Stimulated activated effector memory CD8-positive, alpha-beta T cell treated with anti-CD3 and anti-CD28 coated beads, Interleukin-12 subunit alpha, Interleukin-12 subunit beta, amount 100 ng/mL, for 72 hours (primary cell): ENCODE results near the gene STKLD1.
"Not testable (repeated sequence)": the region's sequence is repeated elsewhere in the genome, so short reads cannot be mapped to it uniquely, and the experiment has no call there.

ENCODE experiments used
- ATAC-seq: fragments of 150-1000 bp; cut with Tn5 transposase; 2 replicates; pipeline ENCODE4 v1.10.0; 2021
- DNase-seq, 2 donors: peaks; one replicate each; pipeline ENCODE4 v3.0.0; 2021 to 2022; ENCODE audit warnings: low spot score in 2 of 2
- H3K27ac Mint-ChIP-seq: one replicate; pipeline ENCODE4 v1.8.0; 2022; ENCODE audit warnings: mild to moderate bottlenecking, mixed read lengths
- H3K36me3 Mint-ChIP-seq: one replicate; pipeline ENCODE4 v1.8.0; 2022; ENCODE audit warnings: mild to moderate bottlenecking, mixed read lengths
- H3K4me1 Mint-ChIP-seq: one replicate; pipeline ENCODE4 v1.8.0; 2022; ENCODE audit warnings: mixed read lengths
- H3K4me3 Mint-ChIP-seq: one replicate; pipeline ENCODE4 v1.8.0; 2022; ENCODE audit warnings: mild to moderate bottlenecking, mixed read lengths
- H3K9me3 Mint-ChIP-seq: one replicate; pipeline ENCODE4 v1.8.0; 2022; ENCODE audit warnings: mixed read lengths

STKLD1 gene

DNA sequence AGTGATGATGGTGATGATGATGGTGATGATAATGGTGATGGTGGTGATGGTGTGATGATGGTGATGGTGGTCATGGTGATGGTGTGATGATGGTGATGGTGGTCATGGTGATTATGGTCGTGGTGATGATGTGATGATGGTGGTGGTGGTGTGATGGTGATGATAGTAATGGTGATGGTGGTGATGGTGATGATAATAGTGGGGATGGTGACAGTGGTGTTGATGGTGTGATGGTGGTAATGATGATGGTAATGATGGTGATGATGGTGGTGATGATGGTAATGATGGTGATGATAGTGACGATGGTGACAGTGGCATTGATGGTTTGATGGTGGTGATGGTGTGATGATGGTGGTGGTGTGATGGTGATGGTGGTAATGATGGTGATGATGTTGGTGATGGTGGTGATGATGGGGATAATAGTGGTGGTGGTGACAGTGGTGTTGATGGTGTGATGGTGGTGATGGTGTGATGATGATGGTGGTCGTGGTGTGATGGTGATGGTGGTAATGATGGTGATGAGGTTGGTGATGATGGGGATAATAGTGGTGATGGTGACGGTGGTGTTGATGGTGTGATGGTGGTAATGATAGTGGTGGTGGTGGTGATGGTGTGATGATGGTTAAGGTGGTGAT, 6.5 kb downstream of the STKLD1 start:
- peak; percentile 20 for ATAC-seq

DNA sequence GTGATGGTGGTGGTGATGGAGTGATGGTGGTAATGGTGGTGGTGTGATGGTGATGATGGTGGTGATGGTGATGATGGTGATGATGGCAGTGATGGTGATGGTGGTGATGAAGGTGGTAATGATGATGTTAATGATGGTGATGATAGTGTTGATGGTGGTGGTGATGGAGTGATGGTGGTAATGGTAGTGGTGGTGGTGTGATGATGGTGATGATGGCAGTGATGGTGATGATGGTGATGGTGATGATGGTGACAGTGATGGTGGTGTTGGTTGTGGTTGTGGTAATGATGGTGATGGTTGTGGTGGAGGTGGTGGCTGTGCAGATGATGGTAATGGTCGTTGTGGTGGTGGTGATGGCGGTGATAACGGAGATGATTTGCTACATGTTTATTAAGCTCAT, 7.3 kb downstream of the STKLD1 start:
- ATAC-seq (no peak), DNase-seq (no peak)
- no peaks in the 10 kb centered on the region for H3K9me3 Mint-ChIP-seq
- no peaks in the 10 kb centered on the region for H3K36me3 Mint-ChIP-seq
- H3K27ac Mint-ChIP-seq, result no peak overlapping the region
- no peaks in the 10 kb centered on the region for H3K4me1 Mint-ChIP-seq
- no peak overlapping the region for H3K4me3 Mint-ChIP-seq

More for the DNA sequence above, 6.5 kb downstream of the STKLD1 start:
- H3K27ac Mint-ChIP-seq, result no peak overlapping the region
- H3K4me1 Mint-ChIP-seq, result no peaks in the 10 kb centered on the region
- no peak overlapping the region for H3K4me3 Mint-ChIP-seq
- H3K36me3 Mint-ChIP-seq, result no peaks in the 10 kb centered on the region
- no peak for DNase-seq
- H3K9me3 Mint-ChIP-seq, result no peaks in the 10 kb centered on the region

DNA sequence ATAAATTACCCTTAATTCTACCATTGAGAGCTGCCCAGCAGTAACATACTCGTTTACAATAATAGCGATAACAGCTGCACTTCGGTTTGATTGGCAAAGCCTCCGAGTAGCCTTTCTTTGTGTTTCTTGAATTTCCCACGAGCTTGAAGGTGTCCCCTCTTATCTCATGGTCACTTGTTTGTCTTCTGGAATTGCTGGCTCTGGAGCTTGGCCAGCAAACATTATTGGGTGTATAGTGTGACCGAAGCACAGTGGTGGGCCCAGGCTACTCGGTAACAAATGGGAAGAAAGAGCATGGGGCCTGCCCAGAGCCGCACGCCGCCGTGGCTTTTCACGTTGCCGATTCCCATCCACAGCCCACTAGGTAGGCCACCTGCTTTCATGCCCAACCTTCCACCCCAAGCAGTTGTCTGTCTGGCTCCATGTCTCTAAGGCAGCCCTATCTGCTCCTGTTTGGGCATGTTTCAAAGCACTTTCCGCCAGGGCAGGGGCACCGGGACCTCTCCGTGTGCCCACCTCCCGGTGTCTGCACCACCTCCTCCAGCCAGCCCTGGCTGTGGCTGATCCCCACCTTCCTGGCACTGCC, 8.7 kb downstream of the STKLD1 start:
- Mint-ChIP-seq H3K36me3 (no peaks in the 10 kb centered on the region), H3K4me1 (no peaks in the 10 kb centered on the region), H3K27ac (no peak overlapping the region), H3K9me3 (no peaks in the 10 kb centered on the region), H3K4me3 (no peak overlapping the region)
- no peak for ATAC-seq
- DNase-seq, result no peak

DNA sequence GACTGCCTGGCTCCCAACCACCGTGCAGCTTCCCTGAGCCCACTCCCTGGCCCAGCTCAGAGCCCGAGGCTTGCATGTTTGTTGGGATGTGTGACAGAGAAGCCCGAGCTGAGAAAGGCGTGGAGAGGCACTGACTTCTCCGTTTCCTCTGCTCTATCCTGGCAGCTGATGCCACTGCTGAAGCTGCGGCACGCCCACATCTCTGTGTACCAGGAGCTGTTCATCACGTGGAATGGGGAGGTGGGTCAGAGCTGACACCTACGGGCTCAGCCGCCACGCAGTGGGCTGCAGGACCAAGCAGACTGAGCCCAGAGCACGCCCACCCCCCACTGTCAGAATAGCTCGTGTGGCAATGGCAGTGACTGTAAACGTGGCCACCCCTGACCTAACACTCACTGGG, 9.3 kb downstream of the STKLD1 start:
- no peak overlapping the region for H3K4me3 Mint-ChIP-seq
- no peaks in the 10 kb centered on the region for H3K4me1 Mint-ChIP-seq
- no peak overlapping the region for H3K27ac Mint-ChIP-seq
- H3K36me3 Mint-ChIP-seq, result no peaks in the 10 kb centered on the region
- ATAC-seq, result no peak
- no peak for DNase-seq
- no peaks in the 10 kb centered on the region for H3K9me3 Mint-ChIP-seq

DNA sequence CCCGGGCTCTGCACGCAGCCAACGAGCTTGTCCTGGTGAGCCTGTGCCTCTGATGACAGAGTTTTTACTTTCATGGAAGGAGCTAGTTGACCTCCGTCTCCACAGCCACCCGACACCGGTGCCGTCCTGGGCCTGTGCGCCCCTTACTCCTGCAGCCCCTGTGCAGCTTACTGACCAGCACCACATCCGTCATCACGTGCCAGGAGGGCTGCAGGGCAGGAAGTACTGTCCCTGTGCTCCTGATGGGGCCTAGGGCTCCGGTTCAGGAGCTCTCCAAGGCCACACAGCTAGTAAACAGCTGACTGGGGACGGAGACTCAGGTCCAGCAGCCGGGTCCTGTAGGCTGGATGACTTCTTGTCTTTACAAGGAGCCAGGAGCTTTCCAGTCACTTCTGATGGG, 10.2 kb downstream of the STKLD1 start:
- no peak overlapping the region for H3K27ac Mint-ChIP-seq
- no peaks in the 10 kb centered on the region for H3K4me1 Mint-ChIP-seq
- DNase-seq (no peak), ATAC-seq (no peak)
- H3K9me3 Mint-ChIP-seq, result no peaks in the 10 kb centered on the region
- no peaks in the 10 kb centered on the region for H3K36me3 Mint-ChIP-seq
- no peak overlapping the region for H3K4me3 Mint-ChIP-seq

DNA sequence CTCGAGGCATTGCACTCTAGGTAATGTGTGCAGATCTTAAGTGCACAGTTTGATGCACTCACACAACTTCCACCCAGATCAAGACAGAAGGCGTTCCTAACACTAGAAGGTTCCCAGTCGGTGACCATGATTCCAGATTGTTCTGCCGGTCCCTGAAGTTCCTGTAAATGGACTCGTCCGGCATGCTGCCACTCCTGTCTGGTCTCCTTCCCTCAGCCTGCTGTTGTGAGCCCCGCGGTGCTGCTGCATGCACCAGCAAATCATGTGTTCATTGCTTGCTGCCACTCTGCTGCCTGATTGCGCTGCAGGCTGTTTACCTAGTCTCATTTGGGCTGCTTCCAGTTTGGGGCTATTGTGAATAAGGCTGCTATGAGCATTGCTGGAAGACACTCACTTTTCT, 11.5 kb downstream of the STKLD1 start:
- no peaks in the 10 kb centered on the region for H3K36me3 Mint-ChIP-seq

DNA sequence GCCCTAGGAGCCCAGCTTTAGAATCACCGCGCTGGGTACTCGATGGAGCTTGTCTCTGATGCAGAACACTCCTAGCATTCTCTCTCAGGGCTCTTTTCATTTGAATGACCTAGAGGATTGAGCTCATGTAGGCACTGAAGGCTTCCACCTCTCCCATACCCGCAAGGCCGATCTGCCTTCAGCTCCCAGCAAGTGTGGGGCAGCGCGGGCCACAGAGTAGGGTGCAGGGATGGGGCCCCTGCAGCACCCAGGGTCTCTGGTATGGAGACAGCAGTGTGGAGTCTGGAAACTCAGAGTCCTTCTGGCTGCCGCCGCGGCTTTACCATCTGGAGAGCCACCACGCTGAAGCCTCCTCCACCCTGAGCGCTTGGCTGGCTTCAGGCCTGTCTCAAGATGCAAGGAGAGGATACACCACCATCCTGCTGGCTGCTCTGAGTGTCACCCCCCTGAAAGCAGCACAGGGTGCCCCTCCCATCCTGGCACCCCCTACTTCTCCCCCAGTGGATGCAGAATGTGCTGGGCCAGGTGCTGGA, 12.9 kb downstream of the STKLD1 start:
- Mint-ChIP-seq H3K36me3 (no peaks in the 10 kb centered on the region), H3K9me3 (no peaks in the 10 kb centered on the region), H3K4me3 (no peak overlapping the region), H3K4me1 (no peaks in the 10 kb centered on the region), H3K27ac (no peak overlapping the region)
- DNase-seq (no peak), ATAC-seq (no peak)

More for the DNA sequence above, 11.5 kb downstream of the STKLD1 start:
- H3K4me3 Mint-ChIP-seq, result no peak overlapping the region
- H3K4me1 Mint-ChIP-seq, result no peaks in the 10 kb centered on the region
- H3K9me3 Mint-ChIP-seq, result no peaks in the 10 kb centered on the region
- ATAC-seq (no peak), DNase-seq (no peak)
- no peak overlapping the region for H3K27ac Mint-ChIP-seq

DNA sequence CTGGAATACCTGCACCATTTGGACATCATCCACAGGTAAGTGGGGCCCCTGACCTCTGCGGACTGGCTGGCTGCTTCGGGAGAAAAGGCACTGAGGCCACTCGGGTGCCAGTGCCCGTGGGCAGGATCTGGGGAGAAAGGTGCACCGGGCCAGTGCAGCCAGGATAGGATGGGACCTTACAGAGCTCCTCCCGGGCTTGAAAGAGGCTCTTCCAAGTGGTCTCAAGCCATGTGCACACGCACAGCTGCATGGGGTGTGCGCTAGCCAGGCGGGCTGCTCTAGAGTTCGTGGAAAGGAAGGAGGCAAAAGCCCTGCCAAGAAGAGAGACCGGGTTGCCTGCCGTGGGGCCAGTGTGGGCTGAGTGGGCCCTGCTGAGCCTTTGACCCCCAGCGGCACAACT, 13.4 kb downstream of the STKLD1 start:
- H3K4me1 Mint-ChIP-seq, result peaks cover 2% of the 10 kb centered on the region

DNA sequence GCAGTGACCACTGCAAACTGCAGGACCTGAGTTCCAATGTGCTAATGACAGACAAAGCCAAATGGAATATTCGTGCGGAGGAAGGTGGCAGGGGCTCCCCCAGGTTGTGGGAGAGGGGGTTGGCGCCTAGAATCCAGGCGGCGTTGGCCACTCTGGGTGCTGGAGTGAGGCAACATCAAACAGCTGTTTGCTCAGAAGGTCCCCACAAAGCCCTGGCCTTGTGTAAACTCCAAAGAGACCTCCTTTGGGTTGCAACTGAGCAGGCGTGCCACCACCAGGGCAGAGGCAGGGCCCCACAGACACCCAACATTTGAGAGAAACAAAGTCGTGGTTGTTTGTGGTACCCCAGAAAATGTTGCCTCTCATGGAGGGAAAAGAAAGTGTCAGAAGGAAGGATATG, 14.5 kb downstream of the STKLD1 start:
- DNase-seq, result no peak
- Mint-ChIP-seq H3K9me3 (no peaks in the 10 kb centered on the region), H3K36me3 (no peaks in the 10 kb centered on the region), H3K4me3 (no peak overlapping the region), H3K27ac (no peak overlapping the region), H3K4me1 (peaks cover 5% of the 10 kb centered on the region)
- ATAC-seq, result no peak

More for the DNA sequence above, 13.4 kb downstream of the STKLD1 start:
- ATAC-seq, result no peak
- no peak for DNase-seq
- no peak overlapping the region for H3K27ac Mint-ChIP-seq
- no peaks in the 10 kb centered on the region for H3K36me3 Mint-ChIP-seq
- H3K9me3 Mint-ChIP-seq, result no peaks in the 10 kb centered on the region
- no peak overlapping the region for H3K4me3 Mint-ChIP-seq

DNA sequence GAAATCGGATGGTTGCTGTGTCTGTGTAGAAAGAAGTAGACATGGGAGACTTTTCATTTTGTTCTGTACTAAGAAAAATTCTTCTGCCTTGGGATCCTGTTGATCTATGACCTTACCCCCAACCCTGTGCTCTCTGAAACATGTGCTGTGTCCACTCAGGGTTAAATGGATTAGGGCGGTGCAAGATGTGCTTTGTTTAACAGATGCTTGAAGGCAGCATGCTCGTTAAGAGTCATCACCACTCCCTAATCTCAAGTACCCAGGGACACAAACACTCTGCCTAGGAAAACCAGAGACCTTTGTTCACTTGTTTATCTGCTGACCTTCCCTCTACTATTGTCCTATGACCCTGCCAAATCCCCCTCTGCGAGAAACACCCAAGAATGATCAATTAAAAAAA, 15.3 kb downstream of the STKLD1 start:
- not testable (repeated sequence) for H3K36me3 Mint-ChIP-seq, ATAC-seq, H3K4me1 Mint-ChIP-seq, H3K27ac Mint-ChIP-seq, H3K4me3 Mint-ChIP-seq, H3K9me3 Mint-ChIP-seq, DNase-seq

DNA sequence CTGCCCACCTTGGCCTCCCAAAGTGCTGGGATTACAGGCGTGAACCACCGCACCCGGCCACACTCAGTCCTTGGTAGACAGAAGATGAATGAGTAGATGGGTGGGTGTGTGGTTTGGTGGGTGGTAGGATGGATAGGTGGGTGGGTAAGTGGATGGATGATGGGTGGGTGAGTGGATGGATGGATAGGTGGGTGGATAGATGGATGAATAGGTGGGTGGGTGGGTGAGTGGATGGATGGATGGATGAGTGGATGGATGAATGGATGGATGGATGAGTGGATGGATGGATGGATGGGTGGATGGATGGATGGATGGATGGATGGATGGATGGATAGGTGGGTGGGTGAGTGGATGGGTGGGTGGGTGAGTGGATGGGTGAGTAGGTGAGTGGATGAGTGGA, 16.1 kb downstream of the STKLD1 start:
- not testable (repeated sequence) for H3K4me1 Mint-ChIP-seq, ATAC-seq, H3K9me3 Mint-ChIP-seq, H3K4me3 Mint-ChIP-seq, H3K36me3 Mint-ChIP-seq, H3K27ac Mint-ChIP-seq, DNase-seq

DNA sequence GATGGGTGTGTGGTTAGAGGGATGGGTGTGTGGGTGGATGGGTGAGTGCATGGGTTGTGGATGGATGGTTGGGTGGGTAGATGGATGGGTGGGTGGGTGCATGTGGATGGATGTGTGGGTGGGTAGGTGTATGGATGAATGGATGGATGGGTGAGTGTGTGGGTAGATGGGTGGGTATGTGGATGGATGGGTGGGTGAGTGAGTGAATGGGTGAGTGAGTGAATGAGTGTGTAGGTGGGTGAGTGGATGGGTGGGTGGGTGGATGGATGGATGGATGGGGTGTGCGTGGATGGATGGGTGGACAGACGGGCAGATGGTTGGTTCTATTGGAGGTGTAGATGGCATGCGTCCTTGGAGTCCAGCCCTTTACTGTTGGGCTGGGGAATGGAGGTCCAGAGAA, 17.2 kb downstream of the STKLD1 start:
- ATAC-seq, result no peak
- H3K27ac Mint-ChIP-seq, result no peak overlapping the region
- DNase-seq, result no peak
- H3K4me3 Mint-ChIP-seq, result no peak overlapping the region
- no peaks in the 10 kb centered on the region for H3K36me3 Mint-ChIP-seq
- no peaks in the 10 kb centered on the region for H3K9me3 Mint-ChIP-seq
- H3K4me1 Mint-ChIP-seq, result peaks cover 5% of the 10 kb centered on the region

DNA sequence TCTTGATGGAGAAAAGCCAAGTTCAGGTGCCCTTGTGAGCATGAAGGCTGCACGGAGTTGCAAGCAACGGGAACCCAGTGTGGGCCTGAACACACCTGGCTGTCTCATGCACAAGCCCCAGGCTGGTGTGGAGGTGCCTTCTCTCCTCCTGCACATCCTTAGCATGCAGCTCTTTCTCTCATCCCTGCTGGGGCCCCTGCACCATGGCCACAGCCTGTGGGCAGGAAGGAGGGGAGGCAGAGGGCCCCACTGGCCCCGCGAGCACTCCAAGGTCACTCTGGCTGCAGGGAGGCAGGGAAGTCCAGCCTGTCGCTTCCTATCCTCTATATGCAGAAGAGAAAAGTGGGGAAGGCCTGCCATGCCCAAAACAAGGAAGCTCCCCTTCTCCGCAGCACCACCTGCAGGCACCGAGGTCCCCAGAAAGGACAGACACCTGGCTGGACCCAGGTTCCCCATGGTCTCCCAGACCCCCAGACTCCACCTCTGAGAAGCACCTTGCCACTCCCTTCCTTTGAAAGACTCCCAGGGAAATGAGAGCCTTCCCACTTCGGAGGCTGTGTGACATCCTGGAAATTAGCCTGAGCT, 18.6 kb downstream of the STKLD1 start:
- ATAC-seq (no peak), DNase-seq (no peak)
- peaks cover 5% of the 10 kb centered on the region for H3K4me1 Mint-ChIP-seq
- H3K4me3 Mint-ChIP-seq, result no peak overlapping the region
- H3K27ac Mint-ChIP-seq, result no peak overlapping the region
- no peaks in the 10 kb centered on the region for H3K9me3 Mint-ChIP-seq
- no peaks in the 10 kb centered on the region for H3K36me3 Mint-ChIP-seq

DNA sequence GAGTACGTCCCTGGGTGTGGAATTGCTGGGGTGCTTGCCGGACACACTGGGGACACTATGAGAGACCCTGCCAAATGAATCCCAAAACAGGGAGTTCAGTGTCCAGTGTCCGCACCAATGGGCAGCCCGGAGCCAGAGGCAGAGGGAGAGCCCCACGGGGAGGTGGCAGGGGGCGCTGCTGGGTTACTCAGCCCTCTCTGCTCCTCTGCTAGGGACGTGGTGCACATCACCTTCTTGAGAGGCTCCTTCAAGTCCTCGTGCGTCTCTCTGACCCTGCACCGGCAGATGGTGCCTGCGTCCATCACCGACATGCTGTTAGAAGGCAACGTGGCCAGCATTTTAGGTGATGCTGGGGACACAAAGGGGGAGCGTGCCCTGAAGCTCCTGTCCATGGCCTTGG, 20.8 kb downstream of the STKLD1 start:
- Mint-ChIP-seq H3K9me3 (no peaks in the 10 kb centered on the region), H3K4me3 (no peak overlapping the region), H3K4me1 (peaks cover 5% of the 10 kb centered on the region), H3K36me3 (no peaks in the 10 kb centered on the region), H3K27ac (peak overlapping the region; percentile 22)
- DNase-seq (no peak), ATAC-seq (peak; percentile 46)

DNA sequence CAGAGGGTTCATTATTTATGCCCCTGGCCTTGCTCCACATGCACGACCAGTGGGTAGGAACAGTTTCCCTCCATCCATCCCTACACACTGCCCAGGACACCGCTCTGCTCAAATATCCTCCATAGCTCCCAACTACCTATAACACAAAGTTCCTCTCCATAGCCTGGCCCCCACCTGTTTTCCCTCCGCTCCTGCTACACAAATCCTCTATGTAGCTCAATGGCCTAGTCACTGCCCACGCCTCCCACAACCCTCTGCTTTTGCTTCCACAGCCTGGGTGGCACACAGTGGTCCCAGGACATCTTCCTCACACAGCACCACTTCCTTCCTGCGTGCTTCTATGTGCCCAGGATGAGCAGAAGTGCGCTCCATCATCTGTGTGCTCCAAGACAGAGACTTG, 21.2 kb downstream of the STKLD1 start:
- Mint-ChIP-seq H3K36me3 (no peaks in the 10 kb centered on the region), H3K4me3 (no peak overlapping the region), H3K9me3 (no peaks in the 10 kb centered on the region), H3K27ac (peak overlapping the region; percentile 22), H3K4me1 (peaks cover 5% of the 10 kb centered on the region)
- ATAC-seq (no peak), DNase-seq (no peak)

DNA sequence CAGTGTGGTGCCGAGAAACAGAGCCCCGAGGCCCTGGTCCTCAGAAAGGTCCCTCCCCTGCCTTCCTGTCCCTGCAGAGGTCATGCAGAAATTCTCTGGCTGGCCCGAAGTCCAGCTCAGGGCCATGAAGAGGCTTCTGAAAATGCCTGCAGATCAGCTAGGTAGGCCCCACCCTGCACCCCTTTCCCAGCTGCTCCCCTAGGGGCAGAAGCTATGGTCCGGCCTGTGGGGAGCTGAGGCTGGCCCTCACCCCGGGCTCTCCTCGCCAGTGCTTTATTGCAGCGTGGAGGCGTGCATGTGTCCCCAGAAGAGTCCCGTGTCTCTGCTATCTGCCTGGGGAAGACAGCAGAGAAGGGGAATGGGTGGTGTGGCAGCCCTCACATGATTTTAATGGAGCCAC, 21.7 kb downstream of the STKLD1 start:
- Mint-ChIP-seq H3K9me3 (no peaks in the 10 kb centered on the region), H3K4me3 (no peak overlapping the region), H3K36me3 (no peaks in the 10 kb centered on the region), H3K4me1 (peaks cover 5% of the 10 kb centered on the region), H3K27ac (peak overlapping the region; percentile 22)
- ATAC-seq (no peak), DNase-seq (no peak)
